HG02610 (cell line): ENCODE data around the gene CCNQ.

Experiments used
- ATAC-seq: cut with Tn5 transposase; IDR thresholded peaks from one replicate; pipeline ENCODE4 v1.9.1; 2021; ENCODE audit warnings: mild to moderate bottlenecking, moderate library complexity; ENCODE audit not compliant: unreplicated experiment

Gene CCNQ

DNA sequence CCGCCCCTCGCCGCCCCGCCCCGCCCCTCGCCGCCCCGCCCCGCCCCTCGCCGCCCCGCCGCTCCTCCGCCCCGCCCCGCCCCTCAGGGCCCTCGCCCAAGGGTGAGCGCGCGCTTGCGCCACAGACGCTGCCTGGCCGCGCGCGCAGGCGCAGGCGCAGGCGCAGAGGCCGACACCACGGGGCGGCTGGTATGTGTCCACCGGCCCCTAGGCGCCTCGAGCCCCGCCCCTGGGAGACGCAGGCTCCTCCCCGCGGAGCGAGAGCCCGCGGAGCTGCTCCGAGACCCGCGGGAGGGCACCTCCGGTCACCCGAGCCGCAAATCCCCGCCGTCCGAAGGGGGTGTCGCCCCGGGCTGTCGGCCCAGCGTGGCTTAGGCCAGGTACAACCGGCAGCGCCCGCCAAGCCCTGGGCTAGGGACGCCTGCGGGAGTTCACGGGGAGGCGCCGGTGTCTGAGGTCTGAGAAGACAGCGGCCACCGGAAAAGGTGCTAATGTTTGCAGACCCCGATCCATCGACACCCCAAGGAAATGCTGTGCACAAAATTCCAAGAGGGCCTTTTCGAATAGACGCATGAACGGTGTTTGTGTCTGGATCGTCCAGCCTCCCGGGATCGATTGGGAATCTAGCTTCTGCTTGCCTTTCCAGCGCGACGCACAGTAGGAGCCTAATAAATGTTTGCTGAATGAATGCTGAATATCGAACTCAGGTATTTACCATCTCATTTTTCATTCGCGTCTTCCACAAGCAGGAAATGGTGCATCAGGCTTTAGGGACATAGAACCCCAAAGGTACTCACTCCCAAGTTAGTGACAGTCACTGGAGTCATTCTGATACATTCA lies 473 bp upstream of the CCNQ start:
- ATAC-seq, result peak; percentile 84

GRCh38 chrX:153596981-153597750 lies 1.8 kb downstream of the CCNQ start:
- no peak for ATAC-seq

GRCh38 chrX:153595859-153596857 lies 2.8 kb downstream of the CCNQ start:
- ATAC-seq, result no peak

- no peak for ATAC-seq
Observed at GRCh38 chrX:153595387-153595786, 3.6 kb downstream of the CCNQ start.

- ATAC-seq, result no peak
Observed at GRCh38 chrX:153593811-153594500, 5.0 kb downstream of the CCNQ start.

DNA sequence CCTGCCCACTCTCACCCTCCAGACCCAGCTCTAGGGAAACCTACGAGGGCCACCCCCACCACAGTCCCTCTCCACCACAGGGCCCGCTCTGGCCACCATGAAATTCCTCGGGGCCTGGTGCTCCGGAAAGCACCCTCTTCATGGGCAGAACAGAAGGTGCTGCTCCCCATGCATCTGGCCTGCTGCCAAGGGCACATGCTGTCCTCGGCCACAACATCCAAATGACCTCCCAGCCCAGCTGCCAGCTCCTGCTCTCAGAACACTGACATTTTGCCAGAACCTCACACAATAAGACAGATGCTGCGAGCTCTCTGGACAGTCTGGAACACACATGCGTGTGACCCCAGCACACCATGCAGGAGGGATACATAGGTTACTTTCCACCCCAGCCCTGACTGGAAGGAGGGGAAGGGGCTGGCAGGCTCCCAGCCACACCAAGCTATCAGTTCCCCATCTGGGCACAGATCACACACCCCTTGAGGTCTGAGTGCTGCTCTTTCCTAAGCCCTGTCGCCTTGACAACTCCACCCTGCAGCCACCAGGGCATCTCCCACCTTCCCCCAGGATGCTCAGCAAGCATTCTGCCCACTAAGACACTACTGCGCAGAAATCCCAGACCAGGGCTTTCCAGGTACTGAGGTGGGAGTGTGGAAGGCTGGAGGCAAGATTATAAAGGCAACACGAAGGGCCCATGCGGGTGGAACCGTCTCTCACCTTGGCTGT lies 5.8 kb downstream of the CCNQ start:
- no peak for ATAC-seq

DNA sequence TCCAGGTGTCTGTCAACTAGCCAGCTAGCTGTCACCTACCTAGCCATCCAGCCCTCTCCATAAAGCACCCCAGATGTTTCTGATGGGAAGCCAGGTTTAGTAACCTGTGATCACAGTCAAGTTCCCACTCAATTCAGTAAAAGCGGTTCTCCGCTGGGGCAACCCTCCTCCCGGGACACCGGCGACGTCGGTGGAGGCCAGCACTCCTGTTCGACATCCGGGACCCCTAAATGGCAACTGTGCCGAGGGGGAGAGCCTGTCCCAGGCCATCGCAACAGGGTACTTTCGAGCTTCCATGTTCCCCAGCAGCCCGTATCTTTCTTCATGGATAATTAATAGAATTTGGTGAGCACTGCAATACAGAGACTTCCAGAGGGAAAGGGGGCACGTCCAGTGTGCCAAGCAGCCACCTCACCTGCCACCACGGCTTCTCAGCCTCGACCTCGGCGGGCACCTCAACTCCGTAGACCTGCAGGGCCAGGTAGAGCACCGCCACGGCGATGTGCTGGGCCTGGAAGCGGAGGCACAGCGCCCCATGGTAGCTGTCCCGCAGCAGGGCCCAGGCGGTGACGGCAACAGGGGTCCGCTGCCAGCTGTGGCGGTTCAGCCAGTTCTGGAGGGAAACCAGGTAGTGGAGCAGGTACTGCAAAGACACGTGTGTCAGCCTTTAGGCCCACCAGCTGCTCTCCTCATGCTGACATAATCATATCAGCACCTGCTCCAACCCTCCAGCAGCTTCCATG lies 6.7 kb downstream of the CCNQ start:
- ATAC-seq, result no peak

DNA sequence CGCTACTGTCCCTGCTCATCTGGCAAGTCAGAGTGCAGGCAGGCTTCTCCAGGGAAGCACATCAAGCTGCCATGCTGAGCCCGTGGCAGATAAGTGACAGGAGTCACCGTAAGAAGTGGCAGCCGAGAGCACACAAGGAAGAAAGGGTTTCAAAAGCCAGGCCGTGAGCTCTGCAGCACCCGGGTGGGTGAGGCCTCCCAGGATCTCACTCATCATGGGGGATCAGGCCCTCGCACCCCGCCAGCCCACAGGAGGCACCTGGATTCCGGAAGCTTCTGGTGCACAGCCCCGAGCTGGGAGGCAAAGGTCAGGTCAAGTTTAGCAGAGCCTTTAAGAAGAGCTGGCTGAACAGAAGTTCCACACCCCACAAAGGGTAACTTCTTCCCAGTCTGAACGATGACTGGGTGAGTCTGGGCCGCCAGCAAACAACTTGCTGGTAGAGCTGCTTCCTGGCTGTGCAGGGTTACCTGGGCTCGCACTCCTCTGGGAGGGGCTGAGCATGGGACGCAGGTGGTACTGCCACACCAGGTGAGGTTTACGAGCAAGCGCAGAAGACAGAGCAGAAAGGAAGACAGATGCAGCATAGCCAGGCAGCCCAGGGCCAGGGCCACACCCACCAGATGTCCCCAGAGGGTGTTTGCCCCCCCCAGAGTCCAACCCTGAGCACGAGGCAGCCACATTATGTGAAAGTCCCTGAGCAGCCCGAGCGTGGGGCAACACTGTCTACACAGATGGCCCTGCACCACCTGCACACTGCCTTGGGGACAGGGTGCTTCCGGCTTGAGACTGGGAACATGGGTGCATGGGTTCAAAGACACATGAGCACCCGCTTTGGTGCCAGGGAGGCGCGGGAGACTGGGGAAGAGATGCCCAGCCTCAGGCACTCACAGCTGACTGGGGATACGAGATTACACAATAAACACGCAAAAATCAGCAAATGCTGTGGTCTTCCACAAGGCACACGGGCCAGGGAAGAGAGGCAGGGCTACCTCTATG lies 7.7 kb downstream of the CCNQ start:
- ATAC-seq, result no peak

DNA sequence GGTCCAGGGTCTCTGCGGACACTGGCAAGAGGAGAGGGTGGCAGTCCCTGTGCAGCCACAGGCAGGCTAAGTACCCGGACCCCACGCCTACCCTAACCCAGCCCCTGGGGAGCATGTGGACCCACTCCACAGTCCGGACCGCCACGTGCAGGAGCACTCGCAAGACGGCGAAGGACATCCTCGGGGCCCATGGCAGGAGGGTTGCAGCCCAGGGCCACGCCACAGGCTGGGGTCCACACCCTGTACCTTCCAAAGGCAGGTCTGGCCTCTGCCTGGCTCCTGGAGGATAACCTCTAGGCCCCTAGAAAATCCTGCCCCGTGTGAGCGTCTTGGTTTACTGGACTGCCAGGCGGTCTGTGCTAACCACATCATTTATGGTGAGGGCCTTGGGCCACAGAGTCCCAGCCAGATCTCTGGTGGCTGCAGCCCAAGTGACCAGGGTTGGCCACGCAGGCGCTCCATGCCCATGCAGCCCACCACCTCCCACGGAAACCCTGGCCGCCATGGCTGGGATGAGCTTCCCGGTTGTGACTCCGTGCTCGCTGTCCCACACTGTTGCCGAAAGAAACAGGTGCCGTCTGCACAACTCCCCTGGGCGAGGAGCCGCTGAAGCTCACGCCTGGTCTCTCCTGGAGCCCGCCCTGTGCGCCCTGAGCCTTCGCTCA lies 10.0 kb downstream of the CCNQ start:
- no peak for ATAC-seq

DNA sequence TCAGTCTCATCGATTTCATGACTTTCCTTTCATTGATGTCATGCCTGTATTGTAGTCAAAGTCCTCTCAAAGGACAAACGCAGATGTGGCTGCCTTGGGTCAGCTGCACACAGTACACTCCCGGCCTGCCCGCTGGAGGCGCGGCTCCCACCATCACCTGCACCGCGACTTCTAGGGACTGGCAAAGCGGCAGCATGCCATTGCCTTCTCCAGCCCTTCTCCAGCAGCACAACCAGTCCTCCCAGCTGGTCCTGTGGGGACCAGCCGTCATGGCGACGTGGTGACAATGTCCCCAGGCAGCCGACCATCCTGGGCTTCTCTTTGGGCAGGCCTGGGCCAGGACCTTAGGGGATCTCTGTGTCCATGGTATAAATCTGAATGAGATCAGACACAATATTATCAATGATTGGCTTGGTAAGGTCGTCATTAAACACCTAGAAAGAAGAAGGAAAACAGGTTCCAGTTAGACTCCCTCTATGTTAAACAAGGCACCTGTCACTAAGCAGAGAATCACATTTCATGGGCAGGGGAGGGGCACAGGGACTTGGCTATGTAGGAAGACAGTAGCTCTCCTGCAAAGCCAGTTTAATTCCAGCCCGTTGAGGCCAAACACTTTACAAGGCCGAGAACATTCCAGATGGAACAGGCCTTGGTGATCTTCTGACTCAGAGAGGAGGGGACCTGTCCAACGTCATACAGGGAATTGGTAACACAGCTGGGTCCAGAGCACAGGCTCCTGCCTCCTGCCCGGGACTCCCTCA lies 10.7 kb downstream of the CCNQ start:
- ATAC-seq, result no peak

DNA sequence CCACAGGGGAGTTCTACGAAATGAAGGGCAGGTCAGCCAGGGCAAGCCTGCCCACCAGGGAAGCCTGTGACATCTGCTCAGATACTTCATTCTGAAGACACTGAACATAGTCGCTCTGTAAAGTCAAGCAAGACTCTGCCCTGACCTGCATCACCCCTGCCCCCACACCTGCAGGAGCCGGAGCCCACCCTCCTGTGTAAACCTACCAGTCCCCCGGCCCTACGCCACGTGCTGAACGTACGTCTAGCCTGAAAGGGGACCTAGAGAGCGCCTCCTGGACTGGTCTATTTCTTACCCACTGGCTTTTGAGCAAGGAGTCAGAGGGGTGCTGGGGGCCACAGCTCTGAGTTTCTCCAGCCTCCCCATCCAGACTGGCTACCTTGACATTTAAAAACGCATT lies 11.6 kb downstream of the CCNQ start:
- no peak for ATAC-seq

GRCh38 chrX:153585827-153586226 lies 13.1 kb downstream of the CCNQ start:
- no peak for ATAC-seq

GRCh38 chrX:153583433-153583832 lies 15.5 kb downstream of the CCNQ start:
- ATAC-seq, result no peak

GRCh38 chrX:153582896-153583295 lies 16.0 kb downstream of the CCNQ start:
- peak; percentile 100 for ATAC-seq

DNA sequence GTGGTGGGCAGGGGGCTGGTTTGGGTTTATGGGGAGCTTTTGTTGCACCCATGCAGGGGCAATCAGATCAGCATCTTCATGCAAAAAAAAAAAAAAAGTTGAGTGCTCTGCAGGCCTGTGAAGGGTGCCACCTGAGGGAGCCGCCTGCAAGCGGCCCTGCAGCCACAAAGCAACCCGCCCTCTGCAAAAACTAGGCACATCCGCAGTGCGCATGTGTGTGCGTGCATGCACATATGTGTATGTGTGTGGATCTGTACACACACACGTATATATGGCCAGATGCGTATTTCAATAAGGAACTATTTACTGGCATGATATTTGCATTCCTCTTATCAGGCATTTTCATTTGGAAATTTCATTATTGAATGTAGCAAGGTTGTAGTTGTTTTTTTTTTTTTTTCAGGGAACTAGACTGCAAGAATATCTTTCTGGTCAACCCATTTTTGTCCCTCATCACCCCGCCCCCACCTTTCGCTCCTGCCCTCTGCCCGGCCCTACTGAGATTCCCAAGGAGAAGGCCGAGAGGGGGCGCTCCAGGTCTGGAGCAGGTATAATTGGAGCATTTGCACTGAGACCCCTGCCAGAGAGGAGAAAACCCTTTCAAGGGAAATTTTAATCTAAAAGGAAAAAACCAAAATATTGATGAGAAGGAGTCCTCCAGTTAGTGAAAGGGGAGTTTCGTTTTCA lies 18.1 kb downstream of the CCNQ start:
- ATAC-seq, result no peak

- ATAC-seq, result no peak
Observed at GRCh38 chrX:153578889-153579288, 20.1 kb downstream of the CCNQ start.
